ENCODE measurements around the gene SIGLEC9.
"Not testable (repeated sequence)": the region's sequence is repeated elsewhere in the genome, so short reads cannot be mapped to it uniquely, and the experiment has no call there.

SIGLEC9 gene

DNA sequence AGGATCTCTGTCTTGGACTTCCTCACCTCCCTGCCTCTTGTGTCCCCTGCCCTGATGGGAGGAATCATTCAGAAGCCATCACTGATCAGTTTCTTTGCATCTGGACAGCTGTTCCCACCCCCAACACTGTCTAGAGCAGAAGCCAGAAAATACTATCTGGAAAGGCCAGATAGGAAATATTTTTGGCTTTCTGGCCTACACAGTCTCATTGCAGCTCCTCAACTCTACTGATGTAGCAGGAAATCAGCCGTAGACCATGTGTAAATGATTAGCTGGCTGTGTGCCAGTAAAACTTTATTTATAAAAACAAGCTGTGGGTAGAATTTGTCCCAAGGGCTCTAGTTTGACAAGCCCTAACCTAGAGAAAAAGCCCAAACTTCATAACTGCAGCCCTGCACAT lies 23.0 kb downstream of the SIGLEC9 start:
- FAIRE-seq: no peak

DNA sequence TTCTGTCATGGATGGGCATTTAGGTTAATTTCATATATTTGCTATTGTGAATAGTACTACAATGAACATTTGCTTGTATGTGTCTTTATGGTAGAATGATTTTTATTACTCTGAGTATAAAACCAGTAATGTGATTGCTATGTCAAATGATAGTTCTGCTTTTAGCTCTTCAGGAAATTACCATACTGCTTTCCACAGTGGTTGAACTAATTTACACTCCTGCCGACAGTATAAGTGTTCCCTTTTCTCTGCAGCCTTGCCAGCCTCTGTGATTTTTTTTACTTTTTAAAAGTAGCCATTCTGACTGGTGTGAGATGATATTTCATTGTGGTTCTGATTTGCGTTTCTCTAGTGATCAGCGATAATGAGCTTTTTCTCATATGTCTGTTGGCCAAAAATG lies 23.9 kb downstream of the SIGLEC9 start:
- no peak for FAIRE-seq

DNA sequence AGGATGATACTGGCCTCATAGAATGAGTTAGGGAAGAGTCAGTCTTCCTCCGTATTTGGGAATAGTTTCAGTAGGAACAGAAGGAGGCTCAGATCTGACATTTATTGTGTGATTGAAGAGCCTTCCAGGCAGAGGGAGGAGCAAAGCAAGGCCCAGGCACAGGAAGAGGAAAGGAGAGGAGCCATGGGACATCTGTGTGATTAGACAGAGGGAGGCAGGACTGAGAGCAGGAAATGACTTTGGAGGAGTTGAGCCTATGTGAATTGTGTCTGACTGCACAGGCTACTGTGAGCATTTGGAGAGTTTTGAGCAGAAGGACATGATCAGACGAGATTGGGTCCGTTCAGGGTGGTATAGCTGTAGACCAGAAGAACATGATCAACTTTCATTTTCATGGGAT lies 25.9 kb downstream of the SIGLEC9 start:
- FAIRE-seq: no peak

DNA sequence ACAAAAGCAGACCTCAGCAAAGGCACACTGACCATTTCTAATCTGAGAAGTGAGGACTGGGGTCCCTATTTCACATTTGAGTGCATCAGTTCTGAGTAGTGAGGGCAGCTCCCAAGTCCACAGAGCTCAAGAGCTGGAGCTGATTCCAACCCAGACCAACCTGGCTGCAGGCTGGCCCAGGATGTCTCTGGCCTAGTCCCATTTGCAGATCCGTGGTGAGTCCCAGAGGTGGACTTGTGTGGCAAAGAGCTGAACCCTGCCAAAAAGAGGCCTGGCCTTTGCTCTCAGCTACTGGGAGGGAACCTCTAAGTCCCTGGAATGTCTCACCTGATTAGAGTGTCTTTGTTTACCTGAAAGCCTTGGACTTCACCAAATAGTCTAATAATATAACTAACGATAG lies 32.0 kb downstream of the SIGLEC9 start:
- FAIRE-seq: no peak

DNA sequence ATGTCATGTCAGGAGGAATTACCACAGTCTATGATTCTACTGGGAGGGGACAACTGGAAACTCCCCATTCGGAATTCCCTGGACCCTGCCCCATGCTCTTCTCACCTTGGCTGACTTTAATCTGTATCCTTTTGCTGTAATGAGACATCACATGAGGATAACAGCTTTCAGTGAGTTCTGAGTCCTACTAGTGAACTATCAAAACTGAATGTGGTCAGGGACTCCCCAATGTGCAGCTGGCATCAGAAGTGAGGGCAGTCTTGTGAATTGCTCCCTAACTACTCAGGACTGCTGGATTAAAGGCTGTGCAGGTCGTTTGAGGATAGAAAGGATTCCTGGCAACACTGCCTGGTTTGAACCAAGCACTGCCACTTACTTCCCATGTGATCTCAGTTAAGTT lies 32.6 kb downstream of the SIGLEC9 start:
- no peak for FAIRE-seq

DNA sequence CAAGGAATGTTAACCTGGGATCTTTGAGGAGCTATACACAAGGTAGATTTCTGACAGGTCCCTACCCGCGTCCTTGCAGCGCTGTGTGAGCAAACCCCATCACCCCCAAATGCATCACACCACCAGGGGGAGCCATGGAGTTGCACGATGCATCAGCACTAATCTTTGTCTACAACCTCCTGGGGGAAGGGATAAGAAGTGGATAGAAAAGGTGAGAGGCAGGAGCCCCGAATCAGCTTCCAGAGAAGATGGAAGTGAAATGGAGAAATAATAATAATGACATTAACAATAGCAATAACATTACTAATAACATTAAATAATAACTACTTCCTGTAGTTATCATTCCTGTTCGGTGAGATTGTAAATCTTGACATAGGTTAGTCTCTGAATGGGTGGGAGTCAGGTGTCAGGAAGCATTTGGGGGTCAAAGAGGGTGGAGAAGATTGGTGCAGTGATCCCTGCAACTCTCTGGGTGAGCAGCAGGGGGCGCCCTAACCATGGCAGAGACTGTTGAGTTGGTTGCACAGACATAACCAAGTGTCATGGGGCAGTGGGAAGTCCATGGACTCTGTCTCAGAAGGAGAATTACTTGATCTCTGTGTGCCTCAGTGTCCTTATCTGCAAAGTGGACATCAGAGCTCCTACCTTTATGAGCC lies 33.9 kb downstream of the SIGLEC9 start:
- FAIRE-seq: no peak

DNA sequence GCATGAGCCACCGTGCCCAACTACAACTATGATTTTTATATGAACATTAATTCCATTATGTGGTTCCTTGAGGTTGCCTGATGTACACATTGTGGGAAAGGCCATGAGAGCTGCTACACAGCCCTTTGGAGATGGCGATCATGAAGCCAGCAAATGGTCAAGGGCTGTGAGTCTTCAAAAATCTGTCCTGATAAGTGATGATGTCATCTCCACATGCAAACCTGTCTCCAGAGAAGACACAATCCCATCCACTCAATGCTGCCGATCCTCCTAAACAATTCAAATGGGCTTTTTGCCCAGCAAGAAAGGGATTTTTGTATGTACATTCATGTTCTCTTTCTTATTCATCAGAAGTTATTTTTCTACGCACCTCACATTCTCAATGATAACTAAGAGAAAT lies 35.0 kb downstream of the SIGLEC9 start:
- no peak for FAIRE-seq

DNA sequence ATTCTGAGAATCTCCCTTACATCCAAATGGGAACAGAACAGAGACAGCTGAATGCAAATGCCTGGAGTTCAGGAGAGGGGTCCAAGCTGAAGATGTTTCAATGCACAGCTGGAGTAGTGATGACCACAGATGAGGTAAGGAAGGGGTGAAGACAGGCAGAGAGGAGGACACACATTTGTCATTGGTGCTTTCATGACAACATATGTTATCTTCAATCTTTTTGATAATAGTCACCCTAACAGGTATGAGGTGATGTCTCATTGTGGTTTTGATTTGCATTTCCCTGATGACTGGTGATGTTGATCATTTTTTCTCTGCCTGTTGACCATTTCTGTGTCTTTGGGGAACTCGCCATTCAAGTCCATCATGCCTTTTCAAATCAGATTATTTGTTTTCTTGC lies 36.6 kb downstream of the SIGLEC9 start:
- no peak for FAIRE-seq

DNA sequence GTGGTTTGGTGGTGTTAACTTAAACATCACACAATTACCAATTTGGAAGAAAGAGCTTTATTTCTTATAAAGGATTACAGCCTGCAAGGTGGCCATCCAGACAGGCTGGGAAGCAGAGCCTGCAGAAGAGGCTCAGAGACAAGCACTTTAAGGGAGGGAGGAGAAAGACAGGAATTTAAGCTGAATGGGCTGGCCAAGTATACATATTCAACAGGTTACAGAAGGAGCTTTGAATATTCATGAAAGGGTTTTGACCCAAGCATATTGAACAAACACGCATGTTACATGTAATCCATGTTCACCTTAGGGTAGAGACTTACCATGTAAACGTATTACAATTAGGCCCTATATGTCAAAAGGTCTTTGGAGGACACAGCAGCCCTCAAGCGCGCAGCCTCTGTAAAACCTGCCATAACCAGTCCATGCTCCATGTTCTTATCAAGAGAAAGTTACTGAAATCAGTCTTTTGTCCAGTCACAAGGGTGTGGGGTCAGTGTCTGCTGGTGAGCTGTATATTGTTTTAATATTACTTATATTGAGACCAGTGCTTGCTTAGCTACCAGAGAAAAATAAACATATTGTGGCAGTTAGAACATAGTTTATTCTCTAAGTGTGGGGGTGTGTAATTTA lies 37.3 kb downstream of the SIGLEC9 start:
- FAIRE-seq: no peak

DNA sequence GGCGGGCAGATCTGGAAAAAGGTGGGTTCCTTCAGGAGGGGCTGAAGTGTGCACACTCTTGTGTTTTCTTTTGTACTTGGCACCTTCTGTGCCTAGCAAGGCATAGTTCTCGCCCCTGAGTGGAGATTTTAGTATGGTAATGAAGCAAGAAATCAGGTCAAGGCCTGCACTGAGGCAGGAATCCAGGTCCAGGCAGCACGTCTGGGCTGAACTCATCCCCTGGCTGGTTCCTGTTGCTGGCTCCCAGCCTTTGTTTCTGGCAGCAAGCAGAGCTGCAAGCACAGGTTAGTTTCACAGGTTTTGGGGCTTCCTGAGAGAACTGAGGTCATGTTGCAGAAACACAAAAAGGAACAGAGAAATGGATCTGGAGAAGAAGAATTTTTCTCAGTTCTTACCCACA lies 38.6 kb downstream of the SIGLEC9 start:
- no peak for FAIRE-seq

DNA sequence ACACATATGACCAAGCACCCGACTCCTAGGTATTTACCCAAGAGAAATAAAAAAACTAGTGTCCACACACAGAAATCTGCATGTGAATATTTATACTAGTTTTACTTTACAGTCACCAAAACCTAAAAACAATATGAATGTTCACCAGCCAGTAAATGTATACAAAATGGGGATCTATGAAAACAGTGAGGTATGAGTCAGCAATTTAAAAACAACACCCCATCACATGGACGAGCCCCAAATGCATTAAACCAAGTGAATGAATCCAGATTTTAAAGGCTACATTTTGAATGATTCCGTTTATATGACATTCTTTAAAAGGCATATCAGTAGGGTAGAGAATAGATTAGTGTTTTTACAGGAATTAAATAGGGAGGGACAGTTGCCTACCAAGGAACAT lies 39.5 kb downstream of the SIGLEC9 start:
- FAIRE-seq: no peak

DNA sequence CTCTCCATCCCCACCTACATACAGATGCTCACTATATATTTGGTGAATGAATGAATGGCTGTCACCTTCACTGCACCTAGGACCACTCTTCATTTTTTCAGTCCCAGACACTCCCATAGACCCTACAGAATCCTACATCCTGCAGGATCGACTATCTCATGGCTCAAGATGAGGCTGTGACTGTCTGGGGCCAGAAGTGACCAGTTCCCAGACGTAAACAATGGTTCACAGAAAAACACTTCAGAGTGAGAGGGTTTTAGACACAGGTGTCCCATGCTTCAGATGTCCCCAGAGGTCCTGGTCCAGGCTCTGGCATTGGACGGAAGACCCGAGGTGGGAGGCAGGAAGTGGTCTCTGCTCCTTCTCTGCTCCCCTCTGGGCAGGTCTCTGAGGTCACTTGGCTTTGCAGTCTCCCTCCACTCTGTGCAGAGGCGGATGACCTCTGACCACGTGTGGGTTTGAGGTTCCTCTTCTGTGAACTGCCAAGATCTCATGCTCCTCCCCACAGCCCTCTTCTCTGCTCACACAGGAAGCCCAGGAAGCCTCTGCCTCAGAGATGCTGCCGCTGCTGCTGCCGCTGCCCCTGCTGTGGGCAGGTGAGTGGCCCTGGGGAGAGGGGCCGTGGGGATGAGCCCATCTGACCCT lies 42.3 kb downstream of the SIGLEC9 start:
- no peak for FAIRE-seq

DNA sequence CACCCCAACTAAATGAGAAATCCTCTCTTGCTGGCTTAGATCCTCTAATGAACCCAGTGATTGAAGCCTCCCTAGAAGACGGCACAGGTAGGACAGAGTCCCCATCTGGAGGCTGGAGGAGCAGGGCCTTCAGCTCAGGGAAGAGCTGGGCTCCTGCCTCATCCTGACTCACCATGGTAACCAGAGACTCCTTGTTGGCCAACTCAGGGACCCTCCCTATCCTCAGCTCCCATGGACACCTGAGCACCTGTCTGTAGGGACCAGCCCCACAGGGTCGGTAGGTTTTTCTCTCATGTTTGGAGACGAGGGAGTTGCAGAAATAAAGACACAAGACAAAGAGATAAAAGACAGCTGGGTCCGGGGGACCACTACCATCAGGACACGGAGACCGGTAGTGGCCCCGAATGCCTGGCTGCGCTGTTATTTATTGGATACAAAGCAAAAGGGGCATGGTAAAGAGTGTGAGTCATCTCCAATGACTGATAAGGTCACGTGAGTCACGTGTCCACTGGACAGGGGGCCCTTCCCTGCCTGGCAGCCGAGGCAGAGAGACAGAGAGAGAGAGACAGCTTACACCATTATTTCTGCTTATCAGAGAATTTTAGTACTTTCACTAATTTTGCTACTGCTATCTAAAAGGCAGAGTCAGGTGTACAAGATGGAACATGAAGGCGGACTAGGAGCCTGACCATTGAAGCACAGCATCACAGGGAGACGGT lies 44.0 kb downstream of the SIGLEC9 start:
- no peak for FAIRE-seq

DNA sequence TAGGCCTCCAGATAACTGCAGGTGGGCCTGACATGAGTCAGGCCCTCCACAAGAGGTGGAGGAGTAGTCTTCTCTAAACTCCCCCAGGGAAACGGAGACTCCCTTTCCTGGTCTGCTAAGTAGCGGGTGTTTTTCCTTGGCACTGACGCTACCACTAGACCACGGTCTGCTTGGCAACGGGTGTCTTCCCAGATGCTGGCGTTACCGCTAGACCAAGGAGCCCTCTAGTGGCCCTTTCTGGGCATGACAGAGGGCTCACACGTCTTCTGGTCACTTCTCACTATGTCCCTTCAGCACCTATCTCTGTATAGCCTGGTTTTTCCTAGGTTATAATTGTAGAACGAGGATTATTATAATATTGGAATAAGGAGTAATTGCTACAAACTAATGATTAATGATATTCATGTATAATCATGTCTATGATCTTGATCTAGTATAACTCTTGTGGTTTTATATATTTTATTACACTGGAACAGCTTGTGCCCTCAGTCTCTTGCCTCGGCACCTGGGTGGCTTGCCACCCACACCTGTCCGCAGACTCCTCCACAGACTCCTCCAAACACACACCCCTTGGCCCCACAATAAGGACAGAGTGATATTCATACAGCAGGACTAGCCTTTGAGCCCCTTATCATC lies 44.7 kb downstream of the SIGLEC9 start:
- FAIRE-seq: not testable (repeated sequence)

DNA sequence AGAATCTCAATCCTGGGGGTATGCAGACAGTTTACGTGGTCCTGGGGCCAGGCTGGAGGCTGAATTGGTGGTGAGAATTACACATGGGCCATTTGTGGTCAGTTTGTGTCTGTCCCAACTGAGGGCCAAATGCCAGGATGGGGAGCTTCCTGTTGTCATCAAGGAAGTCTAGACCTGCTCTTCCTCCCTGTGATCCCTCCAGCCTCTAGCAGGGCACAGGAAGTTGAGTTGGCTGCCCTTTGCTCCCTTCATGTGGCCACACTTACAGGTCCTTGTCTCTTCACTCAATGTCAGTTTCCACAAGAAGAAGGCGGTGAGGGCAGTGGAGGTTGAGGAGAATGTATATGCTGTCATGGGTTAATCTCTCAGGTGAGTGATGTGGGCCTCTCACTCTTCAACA lies 47.5 kb downstream of the SIGLEC9 start:
- no peak for FAIRE-seq

DNA sequence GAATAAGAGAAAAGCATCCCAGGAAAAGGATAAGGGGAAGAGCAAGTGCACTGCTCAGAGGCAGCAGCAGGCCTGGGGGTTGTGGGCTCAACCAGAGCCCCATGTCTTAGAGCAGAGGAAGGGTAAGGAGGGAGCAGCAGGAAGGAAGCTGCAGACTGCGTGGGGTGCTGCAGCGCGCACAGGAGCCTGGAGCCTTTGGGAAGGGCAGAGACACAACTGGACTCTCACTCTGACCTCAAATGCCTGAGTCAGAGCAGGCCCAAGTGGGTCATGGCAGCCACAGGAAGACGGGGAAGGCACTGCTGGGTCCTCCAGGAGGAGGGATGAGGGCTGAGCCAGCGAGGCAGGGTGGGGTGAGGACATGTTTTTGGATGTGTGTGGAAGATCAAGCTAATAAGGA lies 49.0 kb downstream of the SIGLEC9 start:
- no peak for FAIRE-seq

DNA sequence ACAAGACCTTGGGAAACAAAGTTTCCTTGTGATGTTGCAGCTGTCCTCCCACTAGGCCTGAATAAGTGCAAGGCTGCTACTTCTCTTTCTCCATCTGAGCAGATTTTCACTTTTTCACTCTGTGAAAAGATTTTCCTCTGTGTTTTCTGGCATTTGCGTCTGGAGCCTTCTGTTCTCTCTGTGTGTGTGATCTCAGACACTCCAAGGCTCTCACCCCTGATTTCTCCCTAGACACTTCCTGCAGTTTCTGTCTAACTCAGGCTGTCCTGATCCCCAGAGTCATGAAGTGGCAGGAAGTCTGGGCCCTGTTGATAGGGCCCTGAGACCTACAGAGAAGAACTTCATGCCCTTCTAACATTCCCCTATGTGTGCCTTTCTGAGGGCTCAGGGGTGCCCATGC lies 54.5 kb downstream of the SIGLEC9 start:
- FAIRE-seq: no peak
